Pulmonary artery endothelial cell (primary cell): ENCODE measurements around the gene TSNAX. TPM values are rescaled to one million over a fixed set of nuclear protein-coding genes. Genes with fewer than 3 reads are reported as not detected.
"Not testable (repeated sequence)": the region's sequence is repeated elsewhere in the genome, so short reads cannot be mapped to it uniquely, and the experiment has no call there.

Source experiments
- DNase-seq: peaks from one replicate; pipeline ENCODE4 v3.0.0-alpha.2; 2011; ENCODE audit warnings: low read depth, low spot score
- total RNA-seq: library from RNA; depleted of rRNA; stranded (reverse); fragments of >200 nt; gene quantifications from 2 replicates; pipeline ENCODE4 v1.2.3, GENCODE V29; 2014

Gene TSNAX, protein sequence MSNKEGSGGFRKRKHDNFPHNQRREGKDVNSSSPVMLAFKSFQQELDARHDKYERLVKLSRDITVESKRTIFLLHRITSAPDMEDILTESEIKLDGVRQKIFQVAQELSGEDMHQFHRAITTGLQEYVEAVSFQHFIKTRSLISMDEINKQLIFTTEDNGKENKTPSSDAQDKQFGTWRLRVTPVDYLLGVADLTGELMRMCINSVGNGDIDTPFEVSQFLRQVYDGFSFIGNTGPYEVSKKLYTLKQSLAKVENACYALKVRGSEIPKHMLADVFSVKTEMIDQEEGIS
- 28.5 and 36.9 TPM in 2 replicates for total RNA-seq

DNA sequence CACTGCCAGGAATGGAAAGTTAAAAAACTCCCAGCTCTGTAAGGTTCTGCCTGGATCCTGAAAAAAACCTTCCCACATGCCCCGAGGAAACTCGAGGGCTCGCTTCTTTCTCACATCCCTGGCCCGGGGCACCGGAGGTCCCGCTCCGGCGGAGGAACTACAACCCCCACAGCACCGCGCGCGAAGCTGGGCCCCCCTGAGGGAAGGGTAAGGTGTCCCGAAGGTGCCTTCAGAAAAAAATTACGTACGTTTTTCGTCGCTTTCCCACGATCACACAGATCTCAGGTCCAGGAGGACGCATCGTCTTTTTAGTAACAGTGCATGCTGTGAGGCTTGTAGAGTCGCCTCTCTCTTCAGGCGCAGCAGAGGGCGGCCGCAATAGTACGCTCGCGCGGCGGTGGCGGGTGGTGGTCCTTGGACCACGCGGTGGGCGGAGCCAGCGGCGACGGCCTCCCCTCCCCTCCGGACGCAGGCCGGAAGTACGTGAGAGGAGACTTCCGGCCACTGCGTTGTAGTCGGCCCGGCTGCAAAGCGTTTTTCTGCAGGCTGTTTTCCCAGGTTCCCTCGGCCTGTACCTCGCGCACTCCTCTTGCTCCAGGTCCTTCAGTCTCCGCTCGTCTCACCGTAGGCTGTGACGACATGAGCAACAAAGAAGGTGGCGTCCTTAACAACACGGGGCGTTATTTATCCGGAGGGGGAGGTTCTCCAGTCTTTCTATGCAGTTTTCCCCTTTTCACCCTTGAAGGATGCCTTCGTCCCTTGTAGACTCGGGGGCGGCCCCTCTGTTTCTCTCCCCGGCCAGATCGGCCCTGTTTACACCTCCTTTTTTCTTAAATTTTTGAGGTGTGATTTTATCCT is at the start of gene TSNAX:
Gene TSNAX (plus strand): TSS at position 498 of the 858 bp plus-strand sequence. CDS start 142 bp downstream, at position 640.
- peak; percentile 77 for DNase-seq

DNA sequence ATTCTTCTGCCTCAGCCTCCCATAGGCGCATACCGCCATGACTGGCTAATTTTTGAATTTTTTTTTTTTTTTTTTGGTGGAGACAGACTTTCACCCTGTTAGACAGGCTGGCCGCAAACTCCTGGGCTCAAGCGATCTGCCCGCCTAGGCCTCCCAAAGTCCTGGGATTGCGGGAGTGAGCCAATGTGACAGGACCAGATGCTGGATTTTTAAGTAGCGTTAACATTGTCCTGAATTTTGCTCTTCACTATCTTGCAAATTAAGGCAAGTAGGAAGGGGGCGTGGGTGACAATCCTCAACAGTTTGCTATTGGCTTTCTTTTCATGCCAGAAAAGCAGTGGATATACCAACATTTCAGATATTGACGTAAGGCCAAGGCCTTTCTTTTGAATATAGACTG is 49.7 kb upstream of the TSNAX start:
- no peak for DNase-seq

DNA sequence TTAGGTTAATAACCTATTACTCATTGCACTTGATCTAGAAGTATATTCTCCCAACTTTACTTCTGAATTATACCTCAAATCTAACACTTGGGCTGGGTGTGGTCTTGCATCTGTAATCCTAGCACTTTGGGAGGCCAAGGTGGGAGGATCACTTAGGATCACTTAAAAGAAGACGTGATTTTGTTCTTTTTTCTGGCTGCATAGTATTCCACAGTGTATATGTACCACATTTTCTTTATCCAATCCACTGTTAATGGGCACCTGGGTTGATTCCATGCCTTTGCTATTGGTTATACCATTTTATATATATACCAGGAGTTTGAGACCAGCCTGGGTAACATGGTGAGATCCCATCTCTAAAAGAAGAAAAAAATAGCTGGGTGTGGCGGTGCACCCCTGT is 48.5 kb upstream of the TSNAX start:
- no peak for DNase-seq

DNA sequence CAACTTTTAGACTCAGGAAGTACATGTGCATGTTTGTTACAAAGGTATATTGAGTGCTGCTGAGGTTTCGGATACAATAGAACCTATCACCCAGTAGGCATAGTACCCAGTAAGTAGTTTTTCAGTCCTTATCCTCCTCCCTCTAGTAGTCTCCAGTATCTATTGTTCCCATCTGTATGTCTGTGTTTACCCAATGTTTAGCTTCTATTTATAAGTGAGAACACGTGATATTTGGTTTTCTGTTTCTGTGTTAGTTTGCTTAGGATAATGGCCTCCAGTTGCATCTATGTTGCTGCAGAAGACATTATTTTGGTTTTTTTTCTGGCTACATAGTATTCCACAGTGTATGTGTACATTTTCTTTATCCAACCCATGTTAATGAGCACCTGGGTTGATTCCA is 47.2 kb upstream of the TSNAX start:
- no peak for DNase-seq

DNA sequence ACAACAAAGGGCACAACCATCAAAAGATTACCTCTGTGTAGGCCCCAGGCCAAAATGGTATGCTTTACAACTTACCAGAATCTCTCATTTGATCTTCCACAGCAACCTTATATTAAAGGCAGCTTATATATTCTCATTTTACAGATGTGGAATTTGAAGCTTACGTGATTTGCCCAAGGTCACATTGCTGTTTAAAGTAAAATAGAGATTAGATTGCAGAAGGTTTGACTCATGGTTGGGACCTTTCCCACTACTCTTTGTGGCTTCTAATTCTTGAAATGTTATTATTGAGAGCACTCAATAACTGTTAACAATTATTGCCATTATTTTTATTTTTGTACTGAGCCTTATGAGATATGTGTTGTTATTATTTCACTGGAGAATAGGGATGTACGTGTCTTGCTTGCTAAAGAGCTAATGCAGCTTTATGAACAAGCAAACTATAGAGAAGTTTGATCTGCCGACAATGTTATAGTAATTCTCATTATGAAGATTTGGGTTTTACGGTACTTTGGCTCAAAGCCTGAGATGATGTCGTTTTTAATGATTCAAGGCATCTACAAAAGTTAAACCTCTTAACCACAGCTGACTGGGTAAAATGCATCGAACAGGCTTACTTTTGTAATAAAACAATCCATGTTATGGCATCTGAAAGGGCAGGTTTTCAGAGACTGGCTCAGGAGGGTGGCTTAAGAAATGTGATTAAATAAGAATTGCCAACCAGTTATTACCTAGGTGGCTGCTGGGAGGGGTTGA is 43.3 kb upstream of the TSNAX start:
- no peak for DNase-seq

DNA sequence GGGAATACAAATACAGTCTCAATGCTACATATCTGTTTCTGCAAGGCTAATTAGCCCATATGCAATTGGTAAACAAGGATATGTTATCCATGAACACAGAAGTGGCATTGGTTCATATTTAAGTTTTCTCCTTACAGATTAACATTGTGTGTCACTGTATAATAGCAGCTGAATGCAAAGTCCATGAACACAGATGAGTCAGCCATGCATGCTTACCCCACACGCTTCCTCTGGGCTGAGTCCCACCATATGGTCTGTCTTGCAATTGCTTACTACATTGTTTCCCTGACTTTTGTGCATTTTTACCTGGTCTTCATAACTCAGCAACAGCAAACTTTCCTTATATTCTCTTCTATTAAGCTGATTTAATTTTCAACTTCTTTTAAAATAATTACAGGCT is 41.5 kb upstream of the TSNAX start:
- DNase-seq, result no peak

DNA sequence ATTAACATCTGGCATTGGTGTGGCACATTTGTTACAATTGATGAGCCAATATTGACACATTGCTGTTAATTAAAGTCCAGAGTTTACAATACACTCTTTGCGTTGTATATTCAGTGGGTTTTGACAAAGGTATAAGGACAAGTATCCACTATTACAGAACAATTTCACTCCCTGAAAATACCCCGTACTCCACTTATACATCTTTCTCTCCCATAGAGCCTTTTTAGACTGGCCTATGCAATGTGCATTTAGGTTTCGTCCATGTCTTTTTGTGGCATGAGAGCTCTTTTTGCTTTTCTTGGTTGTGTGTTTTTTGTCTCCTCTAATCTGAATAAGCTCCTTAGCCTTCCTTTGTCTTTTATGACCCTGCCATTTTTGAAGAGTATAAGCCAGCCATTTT is 40.6 kb upstream of the TSNAX start:
- no peak for DNase-seq

DNA sequence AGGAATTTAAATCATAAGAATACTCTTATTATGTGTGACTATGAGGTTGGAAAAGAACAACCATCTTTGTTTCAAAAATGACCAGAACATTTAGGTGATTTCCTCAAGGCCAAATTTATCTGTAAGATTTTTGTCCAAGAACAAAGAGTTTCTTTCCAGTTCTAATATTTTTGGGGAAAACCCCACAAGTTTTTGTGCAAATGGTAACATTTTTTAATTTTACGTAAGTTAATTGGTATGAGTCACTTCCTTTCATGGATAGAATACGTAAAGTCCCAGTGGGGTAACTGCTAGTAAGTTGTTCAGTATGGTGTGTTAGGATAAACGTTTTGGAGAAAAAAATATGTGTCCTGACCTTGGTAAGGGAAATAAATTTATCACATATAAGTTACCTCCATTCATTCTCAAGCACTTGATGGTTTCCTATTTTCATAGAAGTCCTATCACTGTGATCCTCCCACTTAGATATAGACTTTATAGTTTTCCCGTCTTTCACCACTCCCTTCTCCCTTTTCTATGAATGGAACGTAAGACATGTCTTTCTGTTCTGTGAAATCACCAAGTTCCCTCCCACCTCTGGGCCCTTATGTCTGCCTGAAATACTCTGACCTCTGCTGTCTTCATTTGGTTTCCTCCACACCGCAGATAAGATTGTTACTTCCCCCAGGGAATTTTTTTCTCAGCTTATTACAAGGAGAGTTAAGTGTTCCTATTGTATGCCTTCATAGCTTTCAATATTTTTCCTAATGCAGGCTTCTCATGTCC is 34.9 kb upstream of the TSNAX start:
- DNase-seq, result peak; percentile 13

DNA sequence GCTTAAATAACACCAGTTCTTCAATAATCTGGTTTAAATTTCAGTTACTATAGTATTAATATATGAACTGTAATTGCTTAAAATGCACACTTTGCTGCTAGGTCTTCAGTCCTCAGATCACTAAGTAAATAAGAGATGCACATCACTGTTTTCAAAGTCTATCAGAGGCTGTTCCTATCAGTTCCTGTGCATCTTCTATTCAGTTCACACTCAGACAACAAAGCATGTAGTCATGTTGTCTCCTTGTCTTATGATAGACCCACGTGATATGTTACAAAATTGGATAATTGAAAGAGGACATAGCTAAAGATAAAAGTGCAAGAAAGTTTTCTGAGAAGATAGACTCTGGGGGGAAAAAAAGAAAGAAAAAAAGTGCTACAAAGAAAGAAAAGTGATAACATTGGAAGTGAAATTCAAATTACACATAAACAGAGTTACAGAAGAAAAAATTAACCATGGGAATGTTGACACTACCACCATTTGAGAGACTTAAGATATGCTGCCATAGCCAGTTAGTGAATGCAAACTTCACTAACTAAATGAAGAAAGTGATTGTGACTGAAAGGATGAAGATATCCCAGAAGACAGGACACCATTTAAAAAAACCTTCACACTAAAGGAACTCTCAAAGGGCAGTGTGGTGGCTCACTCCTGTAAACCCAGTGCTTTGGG is 33.9 kb upstream of the TSNAX start:
- no peak for DNase-seq

DNA sequence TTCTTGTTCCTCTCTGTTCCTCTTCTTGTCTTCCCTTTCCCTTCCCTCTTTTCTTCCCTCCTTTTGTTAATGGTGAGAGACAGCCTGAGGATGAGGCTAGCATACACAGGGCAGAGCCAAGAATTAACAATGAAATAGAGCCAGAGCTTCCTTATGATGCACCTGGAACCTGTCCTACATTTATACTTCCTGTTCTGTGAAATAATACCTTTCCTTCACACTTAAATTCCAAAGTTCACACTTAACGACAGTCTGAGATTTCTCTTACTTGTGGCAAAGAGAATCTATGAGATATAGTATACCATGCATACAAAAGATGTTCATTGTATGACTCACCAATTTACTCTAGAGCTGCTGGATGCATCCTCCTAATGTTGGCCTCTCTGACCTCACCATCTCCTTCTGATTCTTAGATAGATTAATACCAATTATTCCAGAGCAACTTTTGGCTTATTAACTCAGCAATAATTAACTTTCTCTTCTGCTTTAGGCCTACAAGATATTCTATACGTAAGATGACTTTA is 30.8 kb upstream of the TSNAX start:
- DNase-seq, result no peak

DNA sequence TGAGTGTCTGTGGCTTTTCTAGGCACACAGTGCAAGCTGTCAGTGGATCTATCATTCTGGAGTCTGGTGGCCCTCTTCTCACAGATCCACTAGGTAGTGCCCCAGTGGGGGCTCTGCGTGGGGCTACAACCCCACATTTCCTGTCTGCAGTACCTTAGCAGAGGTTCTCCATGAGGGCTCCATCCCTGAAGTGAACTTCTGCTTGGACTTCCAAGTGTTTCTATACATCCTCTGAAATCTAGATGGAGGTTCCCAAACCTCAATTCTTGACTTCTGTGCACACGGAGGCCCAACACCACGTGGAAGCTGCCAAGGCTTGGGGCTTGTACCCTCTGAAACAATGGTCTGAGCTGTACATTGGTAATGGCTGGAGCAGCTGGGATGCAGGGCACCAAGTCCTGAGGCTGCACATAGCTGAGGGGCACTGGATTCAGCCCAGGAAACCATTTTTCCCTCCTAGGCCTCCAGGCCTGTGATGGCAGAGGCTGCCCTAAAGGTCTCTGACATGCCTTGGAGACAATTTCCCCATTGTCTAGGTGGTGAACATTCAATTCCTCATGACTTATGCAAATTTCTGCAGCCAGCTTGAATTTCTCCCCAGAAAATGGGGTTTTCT is 29.2 kb upstream of the TSNAX start:
- DNase-seq, result no peak

DNA sequence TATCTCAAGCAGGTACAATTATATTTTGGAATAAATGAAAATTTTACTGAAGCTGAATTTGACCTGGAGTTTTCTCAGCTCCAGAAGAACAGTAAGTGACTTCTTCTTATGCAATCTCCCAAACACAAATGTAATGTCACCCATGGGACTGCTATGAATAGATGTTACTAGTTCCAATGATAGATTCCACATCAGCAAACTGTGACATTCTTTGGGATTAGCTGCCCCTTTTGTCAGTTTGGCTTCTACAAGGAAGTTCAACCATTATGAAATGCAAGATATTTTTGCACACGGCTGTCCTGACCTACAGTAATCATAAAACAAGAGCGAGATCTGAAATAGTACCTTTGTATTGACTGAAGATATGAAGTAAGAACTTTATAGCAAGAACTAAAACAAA is 27.8 kb upstream of the TSNAX start:
- no peak for DNase-seq

DNA sequence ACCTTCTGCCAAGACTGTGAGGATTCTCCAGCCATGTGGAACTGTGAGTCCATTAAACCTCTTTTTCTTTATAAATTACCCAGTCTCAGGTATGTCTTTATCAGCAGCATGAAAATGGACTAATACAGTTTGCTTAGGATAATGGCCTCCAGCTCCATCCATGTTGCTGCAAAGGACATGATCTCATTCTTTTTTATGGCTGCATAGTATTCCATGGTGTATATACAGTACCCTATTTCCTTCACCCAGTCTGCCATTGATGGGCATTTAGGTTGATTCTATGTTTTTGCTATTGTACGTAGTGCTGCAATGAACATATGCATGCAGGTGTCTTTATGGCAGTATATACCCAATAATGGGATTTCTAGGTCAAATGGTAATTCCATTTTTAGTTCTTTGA is 25.3 kb upstream of the TSNAX start:
- DNase-seq, result not testable (repeated sequence)

DNA sequence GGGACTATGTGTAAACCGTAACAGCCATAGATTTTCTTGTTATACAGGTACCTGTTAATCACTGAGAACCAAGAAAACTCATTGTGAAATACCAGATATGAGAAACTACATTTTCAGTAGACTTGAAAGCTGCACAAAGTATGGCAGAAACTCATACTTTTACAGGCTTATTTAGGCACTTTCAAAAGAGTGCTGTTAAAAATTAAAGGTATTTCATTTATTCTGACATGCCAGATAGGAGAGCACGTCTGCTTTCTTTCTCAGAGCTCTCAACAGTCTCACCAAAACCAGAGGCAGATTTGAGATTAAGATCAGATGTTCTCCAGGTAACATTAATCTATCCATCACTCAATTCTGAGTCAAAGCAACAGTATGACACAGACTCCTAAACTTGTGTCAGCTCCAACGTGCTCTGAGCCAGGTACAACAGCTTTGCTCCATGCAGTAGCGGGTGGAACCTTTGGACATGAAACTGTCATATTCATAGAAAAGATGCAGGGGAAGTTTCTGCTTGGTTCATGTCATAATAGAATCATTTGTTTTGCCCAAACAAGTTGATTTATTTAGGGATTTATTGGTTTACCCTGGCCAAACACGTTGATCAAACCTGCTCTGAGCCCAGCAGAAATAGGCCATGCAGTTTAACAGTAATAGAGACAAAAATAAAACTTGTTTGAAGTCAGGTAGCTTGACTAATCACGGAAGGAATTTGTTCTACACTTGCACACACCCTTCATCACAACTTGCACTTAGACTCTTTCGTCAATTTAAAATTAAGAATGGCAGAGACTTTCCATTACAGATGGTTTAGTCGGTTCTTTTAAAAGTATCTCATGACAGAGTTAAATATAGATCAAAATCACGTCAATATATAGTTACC is 20.8 kb upstream of the TSNAX start:
- no peak for DNase-seq

DNA sequence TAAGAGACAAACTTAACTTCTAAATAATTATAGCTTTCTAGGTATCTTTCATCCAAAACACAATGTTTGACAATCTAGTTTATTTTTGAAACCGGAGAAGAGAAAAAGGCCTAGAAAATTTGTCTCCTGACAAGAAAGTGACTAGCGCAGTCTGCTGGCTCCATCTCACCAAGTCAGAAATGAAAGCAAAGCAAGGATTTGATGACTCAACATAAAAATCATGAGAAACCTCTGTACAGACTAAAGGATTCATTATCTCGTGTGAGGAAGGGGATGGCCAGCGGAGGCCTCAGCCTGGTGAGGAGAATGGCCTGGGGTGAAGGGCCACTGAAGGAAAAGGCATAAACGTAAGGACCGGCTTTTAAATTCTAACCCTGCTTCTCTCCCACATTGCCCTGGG is 20.0 kb upstream of the TSNAX start:
- no peak for DNase-seq

DNA sequence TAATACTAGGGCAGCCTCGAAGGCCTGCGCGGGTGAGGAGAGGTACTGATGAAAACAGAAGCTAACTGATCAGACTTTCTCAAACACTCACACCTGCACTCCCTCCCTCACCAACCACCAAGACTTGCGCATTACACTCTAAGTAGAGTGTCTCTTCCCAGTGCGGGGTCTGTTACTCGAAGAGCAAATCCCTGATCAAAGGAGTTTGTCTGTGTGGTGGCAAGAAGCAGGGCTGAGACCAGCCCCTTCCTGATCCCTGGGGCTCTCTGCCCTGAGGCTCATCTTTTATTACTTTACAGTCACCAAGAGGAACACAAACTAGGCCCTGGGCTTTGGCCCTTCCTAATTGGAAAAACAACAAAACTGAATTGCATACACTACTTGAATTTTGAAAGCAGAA is 19.5 kb upstream of the TSNAX start:
- no peak for DNase-seq

DNA sequence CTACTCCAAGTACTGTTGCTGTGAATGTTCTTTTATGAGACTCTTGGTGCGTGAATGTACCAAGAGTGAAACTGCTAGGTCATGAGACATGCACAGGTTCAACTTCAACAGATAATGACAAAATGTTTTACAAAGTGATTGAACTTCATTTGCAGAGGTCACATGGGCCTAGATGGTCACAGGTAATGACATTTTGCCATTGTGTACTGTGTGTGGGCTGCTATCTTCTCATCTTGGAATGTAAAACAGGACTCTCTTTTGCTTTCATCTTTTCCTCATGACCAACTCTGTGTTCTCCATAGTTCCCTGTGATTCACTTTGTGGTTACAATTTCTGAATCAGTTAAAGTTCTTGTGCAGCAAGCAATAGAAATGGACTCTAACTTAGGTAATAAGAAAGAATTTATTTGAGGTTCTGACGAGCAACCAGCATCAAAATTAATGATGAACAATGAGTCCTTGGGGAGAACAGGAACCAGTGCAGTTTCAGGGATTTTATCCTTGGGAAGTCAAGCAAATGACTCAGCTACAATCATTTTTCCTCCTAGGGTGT is 16.2 kb upstream of the TSNAX start:
- no peak for DNase-seq

DNA sequence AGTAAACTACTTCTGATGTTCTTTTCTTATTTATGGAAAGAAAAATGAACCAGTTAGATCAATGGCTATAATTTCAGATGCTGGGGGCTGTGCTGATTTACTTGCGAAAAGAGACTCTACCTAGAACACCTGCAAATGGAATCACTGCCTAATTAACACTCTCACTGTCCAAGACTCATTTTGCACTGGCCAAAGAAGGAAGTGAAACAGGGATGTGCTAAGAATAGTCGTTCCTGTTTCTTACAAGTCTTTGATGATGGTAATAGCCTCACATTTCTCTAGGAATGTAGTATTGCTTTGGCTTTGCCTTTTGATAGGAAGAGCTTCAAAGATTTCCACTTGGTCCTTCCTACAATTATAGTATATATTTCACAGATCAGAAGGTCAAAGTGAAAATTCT is 12.7 kb upstream of the TSNAX start:
- no peak for DNase-seq

DNA sequence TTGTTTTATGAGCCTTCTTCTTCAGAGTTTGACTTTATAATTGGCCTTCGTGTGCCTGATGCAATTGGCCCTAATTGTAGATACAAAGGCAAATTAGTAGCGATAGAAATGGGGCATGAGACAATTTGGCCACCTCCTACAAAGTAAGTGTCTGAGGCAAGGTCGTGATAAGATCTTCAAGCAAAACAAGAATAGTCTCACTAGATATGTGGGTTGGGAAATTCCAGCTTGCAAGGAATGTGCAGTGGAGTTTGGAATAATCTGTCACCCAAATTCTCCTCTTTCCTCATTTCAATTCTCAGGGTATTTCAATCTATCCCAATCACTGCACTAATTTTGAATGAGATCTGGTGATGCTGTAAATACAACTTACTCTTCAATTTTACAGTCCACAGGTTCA is 11.4 kb upstream of the TSNAX start:
- DNase-seq, result no peak
